Measurements from ENCODE around the gene SLC22A31. TPM values are rescaled to one million over a fixed set of nuclear protein-coding genes. Genes with fewer than 3 reads are reported as not detected.

Gene SLC22A31
- total RNA-seq, 2 experiments from 2014 or later, result not detected

DNA sequence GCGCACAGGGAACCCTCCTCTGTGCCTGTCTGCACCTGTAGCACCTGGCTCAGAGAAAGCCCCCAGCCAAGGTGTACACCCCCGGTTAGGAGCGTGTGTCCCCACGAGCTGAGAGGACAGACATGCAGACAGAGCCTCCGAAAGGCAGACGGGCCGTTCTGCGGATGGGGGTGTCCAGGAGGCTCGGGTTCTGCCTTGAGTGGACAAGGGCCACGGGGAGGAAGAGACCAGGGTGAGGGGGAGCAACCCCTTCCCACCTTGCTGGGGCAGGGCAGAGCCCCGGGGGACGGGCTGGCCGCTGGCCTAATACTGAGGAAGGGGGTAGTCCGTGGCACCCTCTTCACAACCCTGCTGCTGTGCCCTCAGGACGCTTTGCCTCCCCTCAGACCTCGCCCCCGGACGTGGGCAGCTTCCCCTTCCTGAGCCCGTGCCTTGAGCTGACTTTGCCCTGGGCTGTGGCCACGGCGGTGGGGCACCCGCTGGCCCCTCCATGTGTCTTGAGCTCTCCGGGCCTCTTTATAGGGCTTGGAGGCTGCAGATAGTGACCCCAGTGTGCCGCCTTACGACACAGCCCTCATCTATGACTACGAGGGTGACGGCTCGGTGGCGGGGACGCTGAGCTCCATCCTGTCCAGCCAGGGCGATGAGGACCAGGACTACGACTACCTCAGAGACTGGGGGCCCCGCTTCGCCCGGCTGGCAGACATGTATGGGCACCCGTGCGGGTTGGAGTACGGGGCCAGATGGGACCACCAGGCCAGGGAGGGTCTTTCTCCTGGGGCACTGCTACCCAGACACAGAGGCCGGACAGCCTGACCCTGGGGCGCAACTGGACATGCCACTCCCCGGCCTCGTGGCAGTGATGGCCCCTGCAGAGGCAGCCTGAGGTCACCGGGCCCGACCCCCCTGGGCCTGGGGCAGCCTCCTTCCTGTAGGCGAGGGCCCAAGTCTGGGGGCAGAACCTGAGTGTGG, 5.7 kb downstream of the SLC22A31 start:
- Histone ChIP-seq H3K4me3 (ENCODE audit: low read depth, low read length, poor library complexity, severe bottlenecking) (no peak overlapping the region), H3K4me1 (ENCODE audit: insufficient read depth, low read length, poor library complexity, severe bottlenecking) (no peaks in the 10 kb centered on the region), H2AFZ (ENCODE audit: low read length) (no peak overlapping the region), H3K36me3 (ENCODE audit: insufficient read depth, low read length) (no peaks in the 10 kb centered on the region), H3K9me2 (ENCODE audit: insufficient read depth, low read length) (no peaks in the 10 kb centered on the region), H3K4me2 (ENCODE audit: low read length) (no peak overlapping the region), H3K27ac (ENCODE audit: low read depth, low read length, poor library complexity, severe bottlenecking) (no peak overlapping the region), H3K79me2 (ENCODE audit: insufficient read depth, low read depth, low read length) (no peaks in the 10 kb centered on the region), H4K20me1 (ENCODE audit: insufficient read depth, low read length) (no peaks in the 10 kb centered on the region), H3K9me3 (ENCODE audit: low read length) (no peaks in the 10 kb centered on the region)
- no TSS peak for BruUV-seq (replicated peaks)
- ChIA-PET CTCF (ENCODE audit: unreplicated experiment) (no interaction called here), POLR2A (no interaction called here)
- TF ChIP-seq, protein P1, sequence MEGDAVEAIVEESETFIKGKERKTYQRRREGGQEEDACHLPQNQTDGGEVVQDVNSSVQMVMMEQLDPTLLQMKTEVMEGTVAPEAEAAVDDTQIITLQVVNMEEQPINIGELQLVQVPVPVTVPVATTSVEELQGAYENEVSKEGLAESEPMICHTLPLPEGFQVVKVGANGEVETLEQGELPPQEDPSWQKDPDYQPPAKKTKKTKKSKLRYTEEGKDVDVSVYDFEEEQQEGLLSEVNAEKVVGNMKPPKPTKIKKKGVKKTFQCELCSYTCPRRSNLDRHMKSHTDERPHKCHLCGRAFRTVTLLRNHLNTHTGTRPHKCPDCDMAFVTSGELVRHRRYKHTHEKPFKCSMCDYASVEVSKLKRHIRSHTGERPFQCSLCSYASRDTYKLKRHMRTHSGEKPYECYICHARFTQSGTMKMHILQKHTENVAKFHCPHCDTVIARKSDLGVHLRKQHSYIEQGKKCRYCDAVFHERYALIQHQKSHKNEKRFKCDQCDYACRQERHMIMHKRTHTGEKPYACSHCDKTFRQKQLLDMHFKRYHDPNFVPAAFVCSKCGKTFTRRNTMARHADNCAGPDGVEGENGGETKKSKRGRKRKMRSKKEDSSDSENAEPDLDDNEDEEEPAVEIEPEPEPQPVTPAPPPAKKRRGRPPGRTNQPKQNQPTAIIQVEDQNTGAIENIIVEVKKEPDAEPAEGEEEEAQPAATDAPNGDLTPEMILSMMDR (conservative IDR thresholded peaks at IDR 0.05; ENCODE audit: low read length), result no peak
- TF ChIP-seq EZH2phosphoT487 (IDR thresholded peaks at IDR 0.05; ENCODE audit: borderline replicate concordance, low read depth, low read length), result no peak
- no peak for DNase-seq (ENCODE audit: low spot score)
- intact Hi-C loops (cut with micrococcal nuclease; ENCODE audit: unreplicated experiment), result no loop called here

DNA sequence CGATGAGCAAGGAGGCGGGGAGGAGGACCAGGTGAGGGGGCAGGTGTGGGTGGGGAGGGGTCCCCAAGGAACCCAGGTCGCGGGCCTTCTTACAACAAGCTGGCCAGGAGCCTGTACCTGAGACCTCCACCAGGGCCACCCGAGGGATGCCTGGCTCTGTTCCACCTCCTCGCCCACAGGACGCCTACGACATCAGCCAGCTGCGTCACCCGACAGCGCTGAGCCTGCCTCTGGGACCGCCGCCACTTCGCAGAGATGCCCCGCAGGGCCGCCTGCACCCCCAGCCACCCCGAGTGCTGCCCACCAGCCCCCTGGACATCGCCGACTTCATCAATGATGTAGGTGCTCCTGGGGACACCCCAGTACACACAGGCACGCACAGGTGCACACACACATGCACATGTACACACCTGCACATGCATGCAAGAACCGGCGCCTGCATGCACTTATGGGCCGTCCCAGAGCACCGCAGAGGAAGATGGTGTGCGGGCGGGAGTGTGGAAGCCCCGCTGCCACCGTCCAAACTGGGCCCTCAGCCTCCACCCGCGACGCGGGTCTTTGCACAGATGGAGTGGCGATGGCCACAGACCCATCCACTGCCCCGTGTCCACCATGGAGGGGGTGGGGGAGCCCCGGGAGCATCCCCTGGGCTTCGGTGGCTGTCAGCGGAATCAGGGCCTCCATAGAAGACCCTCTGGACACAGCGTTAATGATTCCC, 6.6 kb downstream of the SLC22A31 start:
- DNase-seq (ENCODE audit: low spot score), result no peak
- Histone ChIP-seq H3K4me1 (ENCODE audit: insufficient read depth, low read length, poor library complexity, severe bottlenecking) (no peaks in the 10 kb centered on the region), H4K20me1 (ENCODE audit: insufficient read depth, low read length) (no peaks in the 10 kb centered on the region), H3K9me3 (ENCODE audit: low read length) (no peaks in the 10 kb centered on the region), H3K4me2 (ENCODE audit: low read length) (no peak overlapping the region), H3K79me2 (ENCODE audit: insufficient read depth, low read depth, low read length) (no peaks in the 10 kb centered on the region), H3K9me2 (ENCODE audit: insufficient read depth, low read length) (no peaks in the 10 kb centered on the region), H3K27ac (ENCODE audit: low read depth, low read length, poor library complexity, severe bottlenecking) (no peak overlapping the region), H2AFZ (ENCODE audit: low read length) (no peak overlapping the region), H3K4me3 (ENCODE audit: low read depth, low read length, poor library complexity, severe bottlenecking) (no peak overlapping the region), H3K36me3 (ENCODE audit: insufficient read depth, low read length) (no peaks in the 10 kb centered on the region)
- ChIA-PET POLR2A (interaction anchor here (1.4 kb wide), 1 partner anchor 384 kb away, joined by 10 read pairs; no protein-coding TSS in a partner anchor), CTCF (ENCODE audit: unreplicated experiment) (interaction anchor here (0.5 kb wide), 1 partner anchor 422 kb away, joined by 3 read pairs; no protein-coding TSS in a partner anchor)
- BruUV-seq (replicated peaks), result no TSS peak
- intact Hi-C loops (cut with micrococcal nuclease; ENCODE audit: unreplicated experiment), result loop anchor here (2.0 kb wide), 1 partner anchor 23 kb away; the partner anchor contains the start of gene CDH15
- TF ChIP-seq, protein P1 (conservative IDR thresholded peaks at IDR 0.05; ENCODE audit: low read length), result no peak
- no peak for TF ChIP-seq EZH2phosphoT487 (IDR thresholded peaks at IDR 0.05; ENCODE audit: borderline replicate concordance, low read depth, low read length)
